HG03521 (cell line): ENCODE data around the gene RORC.

Source experiments
- ATAC-seq: cut with Tn5 transposase; IDR thresholded peaks from one replicate; pipeline ENCODE4 v1.9.1; 2021; ENCODE audit warnings: mild to moderate bottlenecking, moderate library complexity; ENCODE audit not compliant: unreplicated experiment

Gene RORC

GRCh38 chr1:151828921-151829320 is 2.7 kb downstream of the RORC start:
- ATAC-seq: no peak

- ATAC-seq: no peak
Observed at GRCh38 chr1:151827853-151828252, 3.7 kb downstream of the RORC start.

GRCh38 chr1:151825751-151826660 is 5.6 kb downstream of the RORC start:
- ATAC-seq: no peak

GRCh38 chr1:151825204-151825603 is 6.4 kb downstream of the RORC start:
- no peak for ATAC-seq

GRCh38 chr1:151823175-151823574 is 8.4 kb downstream of the RORC start:
- no peak for ATAC-seq

- no peak for ATAC-seq
Observed at GRCh38 chr1:151822404-151822803, 9.2 kb downstream of the RORC start.

- ATAC-seq: no peak
Observed at GRCh38 chr1:151820940-151821339, 10.7 kb downstream of the RORC start.

GRCh38 chr1:151819976-151820623 is 11.5 kb downstream of the RORC start:
- ATAC-seq: no peak

GRCh38 chr1:151819227-151819835 is 12.3 kb downstream of the RORC start:
- no peak for ATAC-seq

GRCh38 chr1:151817353-151817730 is 14.3 kb downstream of the RORC start:
- ATAC-seq: no peak

- ATAC-seq: no peak
Observed at GRCh38 chr1:151816548-151817352, 14.9 kb downstream of the RORC start.

- no peak for ATAC-seq
Observed at GRCh38 chr1:151815716-151816327, 15.8 kb downstream of the RORC start.

GRCh38 chr1:151814971-151815545 is 16.5 kb downstream of the RORC start:
- ATAC-seq: no peak

GRCh38 chr1:151814426-151814825 is 17.2 kb downstream of the RORC start:
- no peak for ATAC-seq

GRCh38 chr1:151813271-151813977 is 18.2 kb downstream of the RORC start:
- ATAC-seq: no peak

- ATAC-seq: no peak
Observed at GRCh38 chr1:151811181-151811580, 20.4 kb downstream of the RORC start.

GRCh38 chr1:151809985-151810556 is 21.5 kb downstream of the RORC start:
- no peak for ATAC-seq

GRCh38 chr1:151809290-151809984 is 22.2 kb downstream of the RORC start:
- no peak for ATAC-seq

- no peak for ATAC-seq
Observed at GRCh38 chr1:151807766-151808165, 23.8 kb downstream of the RORC start.
